GM18909 (cell line): ENCODE measurements around the gene TMEM59L.
A peak's percentile ranks its signal among the peaks of the same experiment; 100 is the strongest.
"Not testable (repeated sequence)": the region's sequence is repeated elsewhere in the genome, so short reads cannot be mapped to it uniquely, and the experiment has no call there.

Source experiments
- ATAC-seq: cut with Tn5 transposase; IDR thresholded peaks from one replicate; pipeline ENCODE4 v1.9.1; 2021; ENCODE audit warnings: mild to moderate bottlenecking; ENCODE audit not compliant: unreplicated experiment, poor library complexity

TMEM59L gene

GRCh38 chr19:18593367-18594095, 19.1 kb upstream of the TMEM59L start:
- no peak for ATAC-seq

GRCh38 chr19:18594096-18594823, 18.4 kb upstream of the TMEM59L start:
- ATAC-seq, result peak; percentile 65

DNA sequence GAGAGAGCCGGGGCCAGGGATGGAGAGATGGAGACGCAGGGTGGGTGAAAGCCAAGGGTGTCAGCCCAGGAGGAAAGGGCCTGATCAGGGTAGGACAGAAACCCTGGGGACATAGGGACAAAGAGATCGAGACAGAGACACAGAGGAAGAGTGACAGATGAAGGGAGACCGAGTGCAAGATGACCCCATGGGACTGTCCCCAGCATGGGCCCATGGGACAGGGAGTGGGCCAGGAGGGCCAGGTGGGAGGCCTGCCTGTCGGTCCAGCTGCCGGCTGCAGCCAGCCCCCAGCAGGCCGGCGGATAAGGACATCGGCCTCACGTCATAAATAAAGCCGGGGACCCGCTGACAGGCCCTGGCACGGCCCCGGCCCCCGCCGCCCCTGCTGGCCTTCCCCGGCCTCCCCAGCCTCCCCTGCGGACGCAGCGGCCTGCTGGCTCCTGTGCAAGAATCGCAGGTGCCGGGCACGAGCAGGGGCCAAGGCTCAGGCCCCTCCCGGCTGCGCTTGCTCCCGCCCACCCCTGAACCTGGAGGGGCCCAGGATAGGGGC, 17.8 kb upstream of the TMEM59L start:
- no peak for ATAC-seq

- ATAC-seq, result no peak
Observed at GRCh38 chr19:18595475-18595874, 17.2 kb upstream of the TMEM59L start.

GRCh38 chr19:18596752-18597157, 15.9 kb upstream of the TMEM59L start:
- no peak for ATAC-seq

DNA sequence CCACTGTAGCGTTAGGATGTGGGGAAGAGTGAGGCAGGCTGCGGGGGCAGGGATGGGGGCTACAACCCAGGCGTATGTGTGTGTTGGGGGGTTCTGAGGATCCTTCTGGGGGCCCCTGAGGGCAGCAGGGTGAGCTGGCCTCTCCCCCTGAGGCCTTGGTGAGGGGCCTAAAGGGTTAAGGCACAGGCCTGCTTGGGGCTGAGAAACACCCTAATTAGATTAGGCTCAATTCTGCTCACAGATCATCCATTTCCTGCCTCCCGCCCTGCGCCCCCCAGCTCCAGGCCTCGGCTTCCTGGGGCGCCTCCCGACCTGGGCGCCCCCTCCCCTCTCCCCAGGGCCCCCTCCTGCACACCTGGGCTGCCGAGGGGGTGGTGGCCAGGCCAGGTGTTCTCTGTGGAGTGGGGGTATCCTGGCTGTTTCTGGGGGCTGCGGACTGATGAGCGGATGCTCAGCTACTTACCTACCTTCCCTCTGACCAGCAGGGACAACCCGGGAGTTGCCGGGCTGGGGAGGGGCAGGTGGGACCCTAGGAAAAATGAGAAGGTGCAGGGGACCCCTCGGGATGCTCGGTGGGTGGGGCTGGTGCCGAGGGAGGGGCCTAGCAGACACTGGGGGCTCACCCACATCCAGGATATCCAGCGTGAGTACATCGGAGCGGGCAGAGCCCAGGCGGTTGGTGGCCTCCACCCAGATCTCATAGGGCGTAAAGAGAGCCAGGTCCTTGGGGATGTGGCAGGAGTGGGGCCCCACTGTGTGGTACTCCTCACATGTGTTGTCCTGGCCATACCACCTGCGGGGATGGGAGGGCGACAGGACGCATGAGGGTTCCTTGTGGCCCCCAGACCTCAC, 14.6 kb upstream of the TMEM59L start:
- ATAC-seq, result no peak

DNA sequence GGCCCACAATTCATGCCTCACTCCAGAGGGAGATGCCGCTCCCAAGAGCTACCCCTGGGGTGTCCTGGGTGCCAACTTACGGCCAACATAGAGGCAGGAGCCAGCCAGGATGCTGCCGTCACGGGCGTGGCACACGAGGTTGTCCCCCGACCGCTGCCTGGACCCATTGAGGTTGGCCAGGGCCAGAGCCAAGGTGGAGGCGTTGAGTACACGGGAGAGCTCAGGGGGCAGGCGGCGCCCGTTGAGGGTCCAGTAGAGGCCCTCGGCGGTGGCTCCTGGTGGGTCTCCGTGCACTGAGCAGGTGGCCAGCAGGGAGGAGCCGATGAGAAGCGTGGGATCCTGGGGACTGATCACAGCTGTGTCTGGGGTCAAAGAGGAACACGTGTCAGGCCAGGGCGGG, 13.2 kb upstream of the TMEM59L start:
- ATAC-seq, result no peak

DNA sequence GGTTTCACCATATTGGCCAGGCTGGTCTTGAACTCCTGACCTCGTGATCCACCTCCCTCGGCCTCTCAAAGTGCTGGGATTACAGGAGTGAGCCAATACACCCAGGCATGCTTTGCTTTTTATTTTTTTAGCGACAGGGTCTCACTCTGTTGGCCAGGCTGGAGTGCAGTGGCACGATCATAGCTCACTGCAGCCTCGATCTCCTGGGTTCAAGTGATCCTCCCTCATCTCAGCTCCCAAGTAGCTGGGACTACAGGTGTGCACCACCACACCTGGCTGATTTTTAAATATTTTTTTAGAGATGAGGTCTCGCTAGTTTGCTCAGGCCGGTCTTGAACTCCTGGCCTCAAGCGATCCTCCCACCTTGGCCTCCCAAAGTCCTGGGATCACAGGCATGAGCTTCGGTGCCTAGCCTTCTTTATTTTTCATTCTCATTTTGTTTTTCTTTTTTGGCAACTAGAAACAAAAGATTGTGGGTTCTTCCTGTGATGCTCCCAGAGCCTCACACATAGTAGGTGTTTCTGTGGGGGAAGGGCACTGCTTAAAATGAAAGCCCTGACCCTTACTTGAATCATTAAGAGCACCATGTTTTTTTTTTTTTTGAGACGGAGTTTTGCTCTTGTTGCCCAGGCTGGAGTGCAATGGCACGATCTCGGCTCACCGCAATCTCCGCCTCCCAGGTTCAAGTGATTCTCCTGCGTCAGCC, 11.8 kb upstream of the TMEM59L start:
- not testable (repeated sequence) for ATAC-seq

GRCh38 chr19:18601875-18602274, 10.8 kb upstream of the TMEM59L start:
- no peak for ATAC-seq

DNA sequence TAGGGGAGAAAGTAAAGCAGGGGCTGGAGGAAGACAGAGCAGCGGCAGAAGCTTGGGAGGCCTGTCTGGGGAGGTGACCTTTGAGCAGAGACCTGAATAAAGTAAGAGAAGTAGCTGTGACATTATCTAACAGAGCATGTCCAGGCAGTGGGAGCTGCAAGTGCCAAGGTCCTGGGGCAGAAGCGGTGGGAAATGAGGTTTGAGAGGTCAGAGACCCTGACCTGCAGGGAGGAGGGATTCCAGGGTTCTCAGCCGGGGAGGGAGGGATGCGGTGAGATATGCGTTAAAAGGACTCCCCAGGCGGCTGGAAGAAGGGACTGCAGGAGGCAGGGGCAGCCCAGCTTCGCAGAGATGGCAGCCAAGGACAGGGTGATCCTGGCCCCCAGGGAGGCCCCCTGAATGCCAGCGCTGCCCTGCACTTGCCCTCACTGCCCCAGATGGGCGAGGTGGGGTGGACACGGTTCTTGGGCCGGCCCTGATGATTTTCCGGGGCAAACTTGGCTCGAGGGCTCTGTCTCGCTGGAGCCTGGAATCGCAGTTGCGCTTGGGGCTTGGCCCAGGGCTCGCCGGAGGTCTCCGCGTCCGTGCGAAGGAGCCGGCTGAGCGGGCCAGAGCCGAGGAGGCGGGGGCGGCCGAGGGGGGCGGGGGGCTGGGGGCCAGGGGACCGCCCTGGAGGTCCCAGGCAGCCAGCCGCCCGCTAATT, 9.3 kb upstream of the TMEM59L start:
- no peak for ATAC-seq

DNA sequence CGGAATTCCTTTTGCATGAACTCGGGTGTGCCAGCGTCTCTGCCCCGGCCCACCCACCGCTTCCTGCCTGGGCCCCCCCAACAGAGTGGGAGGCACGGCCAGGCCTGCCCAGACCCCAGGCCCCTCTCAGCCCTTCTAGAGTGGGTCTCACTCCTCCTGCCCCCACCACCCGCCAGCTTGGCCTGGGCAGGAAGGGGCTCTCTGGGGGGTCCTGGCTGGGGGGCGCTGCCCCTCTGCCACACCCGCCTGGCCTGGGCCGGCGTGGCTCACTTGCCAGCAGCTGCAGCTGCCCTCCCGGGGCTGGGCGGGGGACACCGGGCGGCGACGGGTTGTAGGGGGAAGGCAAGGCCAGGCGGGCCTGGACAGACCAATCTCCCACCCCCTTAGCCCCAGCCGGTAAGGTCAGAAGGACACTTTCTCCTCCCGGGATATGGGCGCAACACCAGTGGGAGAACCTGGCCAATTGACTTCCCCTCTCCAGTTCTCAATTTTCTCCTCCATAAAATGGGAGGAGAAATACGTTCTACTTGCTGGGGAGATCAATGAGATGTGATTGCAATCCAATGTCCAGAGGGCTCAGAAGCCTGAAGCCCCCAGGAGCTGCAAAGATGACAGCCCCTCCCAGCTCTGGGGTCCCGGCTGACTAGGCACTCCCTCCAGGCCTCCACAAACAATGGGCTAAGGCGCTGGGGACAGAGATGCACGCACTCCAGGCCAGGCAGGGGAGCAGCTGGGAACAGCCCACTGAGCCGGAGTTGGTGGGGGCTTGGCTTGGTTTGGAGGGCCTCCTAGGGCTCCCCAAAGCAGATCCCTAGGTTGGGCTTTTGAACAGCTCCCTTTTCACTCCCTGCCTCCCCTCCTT, 8.5 kb upstream of the TMEM59L start:
- no peak for ATAC-seq

- ATAC-seq, result no peak
Observed at GRCh38 chr19:18604820-18605159, 7.9 kb upstream of the TMEM59L start.

GRCh38 chr19:18605196-18605545, 7.5 kb upstream of the TMEM59L start:
- no peak for ATAC-seq

DNA sequence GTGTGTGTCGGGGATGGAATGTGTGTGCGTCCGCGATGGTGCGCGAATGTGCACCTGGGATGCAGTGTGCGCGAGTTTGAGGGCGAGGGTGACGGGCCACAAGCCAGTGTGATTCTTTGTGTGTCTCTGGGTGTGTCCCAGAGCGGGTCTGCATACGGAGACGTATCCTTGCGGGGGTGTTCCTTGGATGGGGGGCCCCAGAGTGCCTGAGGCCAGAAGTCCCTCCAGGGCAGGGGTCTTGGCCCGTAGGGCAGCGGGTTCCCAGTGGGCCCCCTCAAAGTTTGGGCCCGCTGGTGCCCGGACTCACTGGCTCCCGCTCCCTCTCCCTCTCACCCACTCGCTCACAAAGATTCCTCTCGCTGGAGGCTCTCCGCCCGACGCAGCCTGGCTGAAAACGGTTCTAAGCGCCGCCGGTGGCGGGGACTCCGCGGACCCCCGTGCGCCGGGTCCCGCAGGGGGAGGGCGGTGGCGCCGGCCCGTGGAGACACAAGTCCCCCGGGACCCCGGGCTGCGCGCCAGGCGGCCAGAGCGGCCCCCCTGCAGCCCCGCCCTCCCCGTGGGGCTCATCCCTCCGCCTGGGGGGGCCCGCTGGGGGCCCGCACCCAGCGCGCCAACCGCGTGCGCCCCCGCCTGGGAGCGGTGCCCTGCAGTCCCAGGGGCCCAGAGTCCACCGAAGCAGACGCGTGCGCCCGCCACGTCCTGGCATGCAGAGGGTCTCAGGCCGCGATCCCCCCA, 7.0 kb upstream of the TMEM59L start:
- no peak for ATAC-seq

DNA sequence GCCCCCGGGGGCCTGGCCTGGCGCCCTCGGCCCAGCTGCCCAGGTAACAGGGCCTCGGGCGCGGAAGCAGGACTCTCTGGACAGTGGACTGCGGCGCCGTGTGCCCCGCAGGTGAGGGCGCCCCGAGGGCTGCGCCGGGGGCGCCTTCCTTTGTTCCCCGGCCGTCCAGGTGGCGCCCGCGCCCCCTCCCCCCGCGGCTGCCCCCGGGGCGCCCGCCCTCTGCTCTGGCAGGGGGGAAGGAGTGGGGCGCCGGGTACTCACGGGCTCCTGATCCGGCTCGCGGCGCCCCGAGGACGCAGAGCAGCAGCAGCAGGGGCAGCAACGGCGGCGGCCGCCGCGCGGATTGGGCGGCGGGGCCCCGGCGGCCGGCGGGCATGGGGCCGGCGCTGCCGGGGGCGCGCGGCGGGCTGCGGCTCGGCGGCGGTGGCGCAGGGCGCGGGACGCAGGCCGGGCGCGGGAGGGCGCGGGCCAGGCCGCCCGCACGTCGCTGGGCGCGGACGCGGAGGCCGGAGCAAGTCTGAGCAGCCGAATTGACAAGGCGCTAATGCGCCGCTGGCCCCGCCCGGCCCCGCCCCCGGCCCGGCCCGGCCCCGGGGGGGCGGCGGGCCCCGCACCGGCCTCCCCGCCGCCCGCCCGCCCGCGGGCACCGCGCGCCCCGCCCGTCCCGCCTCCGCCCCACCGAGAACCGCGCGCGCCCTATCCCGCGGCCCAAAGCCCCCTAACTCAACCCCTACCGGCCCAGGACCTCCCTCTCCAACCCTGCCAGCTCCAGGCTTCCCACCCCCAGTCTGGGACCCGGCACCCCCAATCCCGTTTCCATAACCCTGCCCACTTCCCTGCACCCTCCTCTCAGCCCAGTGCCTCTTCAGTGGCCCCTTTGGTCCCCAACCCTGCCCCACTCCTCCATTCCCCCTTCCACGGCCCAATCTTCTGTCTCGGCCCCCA, 6.1 kb upstream of the TMEM59L start, which contains the start of gene CRLF1:
TSS of gene CRLF1 (minus strand) at position 519 of the 945 bp plus-strand sequence. CDS start at position 376, 143 bp downstream.
- no peak for ATAC-seq

- no peak for ATAC-seq
Observed at GRCh38 chr19:18607226-18608101, 5.2 kb upstream of the TMEM59L start.
